Gastrocnemius medialis (tissue), 4 donors: ENCODE results near the gene KAT8.

Experiments used
- CTCF ChIP-seq, 5 experiments: fragments of 450-650 bp in 3 of 5; fragments of 200-600 bp in 2 of 5; sonication (generic) in 2 of 5; IDR thresholded peaks in 4 of 5; conservative IDR thresholded peaks in 1 of 5; 1 replicate in 4 of 5; 2 replicates in 1 of 5; pipeline ENCODE4 v1.5.1; 2016 to 2019; ENCODE audit warnings: antibody characterized with exemption in 5 of 5, mild to moderate bottlenecking in 3 of 5, moderate library complexity in 3 of 5
- POLR2A ChIP-seq, 2 donors: fragments of 450-650 bp; IDR thresholded peaks; one replicate each; pipeline ENCODE4 v1.6.1; 2017; ENCODE audit warnings: antibody characterized with exemption in 2 of 2, mild to moderate bottlenecking in 2 of 2, moderate library complexity in 2 of 2

GRCh38 chr16:31081428-31082351 lies 35.8 kb upstream of the KAT8 start:
- TF ChIP-seq CTCF (IDR thresholded peaks at IDR 0.05 in 4 of 5, conservative IDR thresholded peaks at IDR 0.05 in 1 of 5) = no peak
- TF ChIP-seq POLR2A (IDR thresholded peaks at IDR 0.05) = no peak
